IMR-90 (cell line): ENCODE results near the gene STEAP1. TPM values are rescaled to one million over a fixed set of nuclear protein-coding genes. Genes with fewer than 3 reads are reported as not detected.

ENCODE experiments used
- ATAC-seq: fragments of 200-7000 bp; cut with Tn5 transposase; 2 replicates; pipeline ENCODE4 v1.9.1; 2020; ENCODE audit warnings: low read depth, mild to moderate bottlenecking, moderate library complexity
- BruUV-seq: library from RNA; stranded (reverse); fragments of 400-500 nt; replicated peaks from 2 replicates; lab custom pipeline; 2021; lab: Mats Ljungman, UMichigan
- CTCF ChIA-PET: fragments of 300-600 bp; formaldehyde crosslinking; extraction: SDS; loops from one replicate; lab custom pipeline; 2021; ENCODE audit warnings: antibody characterized with exemption; lab: Yijun Ruan, JAX
- POLR2A ChIA-PET: fragments of 300-600 bp; sonication (Branson Sonifier 250); formaldehyde crosslinking; loops from one replicate; lab custom pipeline; 2022; ENCODE audit warnings: antibody characterized with exemption; ENCODE audit not compliant: unreplicated experiment; lab: Charles Lee
- DNase-seq: peaks from one replicate; pipeline ENCODE4 v3.0.0; 2013
- H2AFZ ChIP-seq: replicated peaks from 2 replicates; pipeline ENCODE3; 2013; ENCODE audit warnings: low read length, mild to moderate bottlenecking; ENCODE audit not compliant: poor library complexity
- H2AK5ac ChIP-seq: 2 replicates; pipeline ENCODE4 v1.6.1; 2013; ENCODE audit warnings: low read depth, low read length, inconsistent platforms
- H2AK9ac ChIP-seq: replicated peaks from 2 replicates; pipeline ENCODE3; 2013; ENCODE audit warnings: mild to moderate bottlenecking, low read depth, low read length, moderate library complexity; ENCODE audit not compliant: poor library complexity
- H2BK120ac ChIP-seq: 2 replicates; pipeline ENCODE4 v1.6.1; 2013; ENCODE audit warnings: low read depth, low read length, inconsistent platforms
- H2BK15ac ChIP-seq: 3 replicates; pipeline ENCODE4 v1.6.1; 2013; ENCODE audit warnings: low read depth, low read length, inconsistent platforms
- H2BK20ac ChIP-seq: 2 replicates; pipeline ENCODE4 v1.6.1; 2013; ENCODE audit warnings: low read depth, mild to moderate bottlenecking, inconsistent platforms, low read length, moderate library complexity
- H2BK5ac ChIP-seq: 2 replicates; pipeline ENCODE4 v1.6.1; 2013; ENCODE audit warnings: mild to moderate bottlenecking, low read depth, low read length, inconsistent platforms; ENCODE audit not compliant: poor library complexity, severe bottlenecking
- H3K14ac ChIP-seq: replicated peaks from 2 replicates; pipeline ENCODE4 v1.6.1; 2013; ENCODE audit warnings: low read depth, low read length, inconsistent platforms
- H3K18ac ChIP-seq: 2 replicates; pipeline ENCODE4 v1.6.1; 2013; ENCODE audit warnings: low read depth, low read length, control low read depth
- H3K23ac ChIP-seq: 2 replicates; pipeline ENCODE4 v1.6.1; 2013; ENCODE audit warnings: low read depth, low read length, inconsistent platforms
- H3K27ac ChIP-seq: 2 replicates; pipeline ENCODE4 v1.5.1; 2013; ENCODE audit warnings: mild to moderate bottlenecking, control low read depth, low read length; ENCODE audit not compliant: insufficient read depth
- H3K27me3 ChIP-seq: 2 replicates; pipeline ENCODE4 v1.6.1; 2013; ENCODE audit warnings: low read length; ENCODE audit not compliant: control insufficient read depth, insufficient read depth
- H3K36me3 ChIP-seq: 2 replicates; pipeline ENCODE4 v1.6.1; 2013; ENCODE audit warnings: low read length, mixed read lengths; ENCODE audit not compliant: control insufficient read depth, insufficient read depth
- H3K4ac ChIP-seq: 2 replicates; pipeline ENCODE4 v1.6.1; 2013; ENCODE audit warnings: low read depth, low read length, inconsistent platforms
- H3K4me1 ChIP-seq: 2 replicates; pipeline ENCODE4 v1.6.1; 2013; ENCODE audit warnings: low read length, mixed read lengths; ENCODE audit not compliant: control insufficient read depth, insufficient read depth
- H3K4me2 ChIP-seq: 2 replicates; pipeline ENCODE4 v1.6.1; 2013; ENCODE audit warnings: low read depth, mild to moderate bottlenecking, control low read depth, low read length, moderate library complexity
- H3K4me3 ChIP-seq: 2 replicates; pipeline ENCODE4 v1.5.1; 2013; ENCODE audit warnings: low read depth, mild to moderate bottlenecking, control low read depth, low read length, moderate library complexity; ENCODE audit not compliant: insufficient read depth
- H3K56ac ChIP-seq: 2 replicates; pipeline ENCODE4 v1.6.1; 2013; ENCODE audit warnings: low read length, inconsistent platforms; ENCODE audit not compliant: insufficient read depth; ENCODE audit errors: extremely low read depth
- H3K79me1 ChIP-seq, 2 experiments: 2 replicates each; pipeline ENCODE4 v1.6.1; 2013; ENCODE audit warnings: low read length in 2 of 2, inconsistent platforms in 1 of 2, low read depth in 1 of 2
- H3K9ac ChIP-seq: 2 replicates; pipeline ENCODE4 v1.6.1; 2013; ENCODE audit warnings: low read depth, low read length, control low read depth
- H3K9me1 ChIP-seq: 2 replicates; pipeline ENCODE4 v1.6.1; 2013; ENCODE audit warnings: low read length, inconsistent platforms; ENCODE audit not compliant: insufficient read depth
- H3K9me3 ChIP-seq: 2 replicates; pipeline ENCODE4 v1.6.1; 2013; ENCODE audit warnings: low read length; ENCODE audit not compliant: control insufficient read depth, insufficient read depth
- H4K20me1 ChIP-seq: 2 replicates; pipeline ENCODE4 v1.6.1; 2013; ENCODE audit warnings: low read length, inconsistent platforms; ENCODE audit not compliant: insufficient read depth
- H4K5ac ChIP-seq: 2 replicates; pipeline ENCODE4 v1.6.1; 2013; ENCODE audit warnings: mild to moderate bottlenecking, low read depth, low read length, control low read depth
- H4K8ac ChIP-seq, 2 experiments: 2 replicates each; pipeline ENCODE4 v1.6.1; 2013; ENCODE audit warnings: low read depth in 2 of 2, low read length in 2 of 2, control low read depth in 1 of 2, inconsistent platforms in 1 of 2
- H4K91ac ChIP-seq: 2 replicates; pipeline ENCODE4 v1.6.1; 2013; ENCODE audit warnings: low read depth, low read length, inconsistent platforms; ENCODE audit not compliant: insufficient read depth
- BHLHE40 ChIP-seq: fragments of 150-350 bp; IDR thresholded peaks from 2 replicates; pipeline ENCODE4 v1.6.1; 2016; ENCODE audit warnings: mild to moderate bottlenecking, low read depth, low read length
- CEBPB ChIP-seq: IDR thresholded peaks from 2 replicates; pipeline ENCODE4 v1.6.1; 2012; ENCODE audit warnings: low read depth, low read length, improper control_type of control experiment
- CTCF ChIP-seq: conservative IDR thresholded peaks from 2 replicates; pipeline ENCODE4 v1.5.1; 2012; ENCODE audit warnings: mild to moderate bottlenecking, low read depth, low read length, improper control_type of control experiment
- FOS ChIP-seq: fragments of 150-350 bp; IDR thresholded peaks from 2 replicates; pipeline ENCODE4 v1.6.1; 2016; ENCODE audit warnings: low read depth, low read length
- MAFK ChIP-seq: IDR thresholded peaks from 2 replicates; pipeline ENCODE4 v1.6.1; 2012; ENCODE audit warnings: low read depth, low read length, improper control_type of control experiment
- MAZ ChIP-seq: IDR thresholded peaks from 2 replicates; pipeline ENCODE4 v1.6.1; 2012; ENCODE audit warnings: low read depth, mild to moderate bottlenecking, low read length, improper control_type of control experiment, moderate library complexity, borderline replicate concordance
- MXI1 ChIP-seq: IDR thresholded peaks from 2 replicates; pipeline ENCODE4 v1.6.1; 2012; ENCODE audit warnings: low read depth, mild to moderate bottlenecking, low read length, moderate library complexity, borderline replicate concordance
- NFE2L2 ChIP-seq: fragments of 150-350 bp; IDR thresholded peaks from 2 replicates; pipeline ENCODE4 v1.6.1; 2016; ENCODE audit warnings: low read depth, mild to moderate bottlenecking, low read length
- RAD21 ChIP-seq: IDR thresholded peaks from 2 replicates; pipeline ENCODE4 v1.6.1; 2012; ENCODE audit warnings: low read length, improper control_type of control experiment
- RFX5 ChIP-seq: IDR thresholded peaks from 2 replicates; pipeline ENCODE4 v1.8.0; 2012; ENCODE audit warnings: low read depth, mild to moderate bottlenecking, low read length, moderate library complexity
- SMC3 ChIP-seq: fragments of 150-350 bp; IDR thresholded peaks from 2 replicates; pipeline ENCODE4 v1.6.1; 2016; ENCODE audit warnings: low read depth, mild to moderate bottlenecking, antibody characterized with exemption, low read length, moderate library complexity
- WGBS, 2 experiments: methylation state at CpG; one replicate each; pipeline versions ENCODE4 v1.1.5 to v1.1.7; 2013; ENCODE audit warnings: missing lambda C conversion rate in 2 of 2; ENCODE audit not compliant: insufficient read length in 1 of 2; ENCODE audit errors: extremely low coverage in 2 of 2; 5-methylcytosine and 5-hydroxymethylcytosine counted together
- dilution Hi-C: fragments of 300-500 bp; cut with HindIII; formaldehyde crosslinking; loops from one replicate; pipeline ENCODE4 v1.14.3; 2018; ENCODE audit warnings: low sequenced_read_pairs; ENCODE audit not compliant: unreplicated experiment
- in situ Hi-C: fragments of 300-500 bp; cut with MboI; formaldehyde crosslinking; loops from 3 replicates; pipeline ENCODE4 v1.14.3; 2019; ENCODE audit warnings: low sequenced_read_pairs, inconsistent platforms, mixed read lengths
- intact Hi-C: fragments of 100-400 bp; cut with micrococcal nuclease; formaldehyde crosslinking; loops from 2 replicates; pipeline ENCODE4 v1.10.0; 2022
- polyA plus RNA-seq, 3 experiments: library from polyadenylated mRNA; depleted of rRNA; stranded (reverse); fragments of >200 nt; gene quantifications; 2 replicates each; pipeline ENCODE4 v1.2.3, GENCODE V29; 2012; ENCODE audit warnings: low replicate concordance in 1 of 3
- total RNA-seq: library from RNA; depleted of rRNA; stranded (reverse); fragments of >200 nt; gene quantifications from 2 replicates; pipeline ENCODE4 v1.2.3, GENCODE V29; 2012
- TF ChIP-seq, protein P1 (sequence below): fragments of 150-350 bp; IDR thresholded peaks from 2 replicates; pipeline ENCODE4 v1.6.1; 2016; ENCODE audit warnings: low read depth, mild to moderate bottlenecking, low read length, moderate library complexity, borderline replicate concordance

The STEAP1 gene
- total and polyA plus RNA-seq, 2 of the 4 experiments (the other 2 are of a cell fraction), result 3.9 to 5.2 TPM

GRCh38 chr7:90210981-90211380 lies 56.7 kb downstream of the STEAP1 start:
- peak overlapping the region; percentile 56 for H3K4me3 ChIP-seq
- no peaks in the 10 kb centered on the region for H3K79me1 ChIP-seq
- WGBS, 2 experiments, result no CpG with 5 or more reads among the region's 11 CpGs
- 0 out of 2 replicates have a peak overlapping the region, but pooled peaks have one; percentile 22 for H4K5ac ChIP-seq
- no peak overlapping the region for H2BK5ac ChIP-seq
- H3K36me3 ChIP-seq, result no peaks in the 10 kb centered on the region
- no peak overlapping the region for H2BK20ac ChIP-seq
- H3K9me1 ChIP-seq, result no peaks in the 10 kb centered on the region
- H3K14ac ChIP-seq, result no peak overlapping the region; the same call in 1 of the 2 replicates
- no peaks in the 10 kb centered on the region for H4K20me1 ChIP-seq
- H3K9ac ChIP-seq, result peak overlapping the region; percentile 58
- H3K4me1 ChIP-seq, result no peaks in the 10 kb centered on the region
- TF ChIP-seq MXI1 (no peak), CEBPB (no peak), MAZ (no peak), MAFK (no peak), CTCF (no peak), SMC3 (no peak), BHLHE40 (no peak), RFX5 (no peak), NFE2L2 (no peak), FOS (no peak), RAD21 (no peak)
- TF ChIP-seq, protein P1, sequence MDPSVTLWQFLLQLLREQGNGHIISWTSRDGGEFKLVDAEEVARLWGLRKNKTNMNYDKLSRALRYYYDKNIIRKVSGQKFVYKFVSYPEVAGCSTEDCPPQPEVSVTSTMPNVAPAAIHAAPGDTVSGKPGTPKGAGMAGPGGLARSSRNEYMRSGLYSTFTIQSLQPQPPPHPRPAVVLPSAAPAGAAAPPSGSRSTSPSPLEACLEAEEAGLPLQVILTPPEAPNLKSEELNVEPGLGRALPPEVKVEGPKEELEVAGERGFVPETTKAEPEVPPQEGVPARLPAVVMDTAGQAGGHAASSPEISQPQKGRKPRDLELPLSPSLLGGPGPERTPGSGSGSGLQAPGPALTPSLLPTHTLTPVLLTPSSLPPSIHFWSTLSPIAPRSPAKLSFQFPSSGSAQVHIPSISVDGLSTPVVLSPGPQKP, result no peak
- peak overlapping the region; percentile 48 for H3K27ac ChIP-seq
- H2BK120ac ChIP-seq, result no peak overlapping the region
- in situ Hi-C loops (no loop called here), dilution Hi-C loops (no loop called here), intact Hi-C loops (loop anchor here (2.0 kb wide), 1 partner anchor 56 kb away; the partner anchor contains the start of gene STEAP1)
- DNase-seq, result no peak
- no peak overlapping the region for H3K18ac ChIP-seq
- BruUV-seq, result no TSS peak
- no peak overlapping the region for H3K4ac ChIP-seq
- H2AK9ac ChIP-seq, result no peak overlapping the region
- POLR2A ChIA-PET, result no interaction called here
- no peak; the same call in 1 of the 2 replicates for ATAC-seq
- peak overlapping the region; percentile 88 for H3K4me2 ChIP-seq
- no peak overlapping the region for H3K23ac ChIP-seq
- H3K56ac ChIP-seq, result 0 out of 2 replicates have a peak overlapping the region, but pooled peaks have one; percentile 35
- H3K9me3 ChIP-seq, result no peaks in the 10 kb centered on the region
- no peak overlapping the region for H2AK5ac ChIP-seq
- H4K8ac ChIP-seq, result peak overlapping the region; percentile 24 to 31; a peak in 2 of 4 replicates
- H4K91ac ChIP-seq, result no peak overlapping the region
- H2BK15ac ChIP-seq, result no peak overlapping the region
- no peaks in the 10 kb centered on the region for H3K27me3 ChIP-seq
- CTCF ChIA-PET, result interaction anchor here (0.6 to 1.4 kb wide), 15 partner anchors 9 to 579 kb away, joined by 3 to 6 read pairs (median 3); no protein-coding TSS in a partner anchor
- H2AFZ ChIP-seq, result peak overlapping the region; percentile 87
